Astrocyte (in vitro differentiated cells and primary cell): ENCODE measurements around the gene PLEKHS1.

ENCODE experiments used
- CTCF ChIP-seq: IDR thresholded peaks from 2 replicates; pipeline ENCODE4 v1.5.1; 2011; ENCODE audit warnings: low read depth, mild to moderate bottlenecking, inconsistent platforms, low read length, moderate library complexity; ENCODE audit not compliant: insufficient read depth
- EZH2 ChIP-seq: IDR thresholded peaks from 2 replicates; pipeline ENCODE4 v1.6.1; 2012; ENCODE audit warnings: mild to moderate bottlenecking, low read length, inconsistent platforms; ENCODE audit not compliant: insufficient read depth

GRCh38 chr10:113765910-113766309 lies 14.4 kb downstream of the PLEKHS1 start:
- TF ChIP-seq EZH2 (no peak), CTCF (no peak)
